Smooth muscle cell (in vitro differentiated cells): ENCODE measurements around the gene NTN5. TPM values are rescaled to one million over a fixed set of nuclear protein-coding genes. Genes with fewer than 3 reads are reported as not detected.
"Not testable (repeated sequence)": the region's sequence is repeated elsewhere in the genome, so short reads cannot be mapped to it uniquely, and the experiment has no call there.

Source experiments
- DNase-seq: peaks from one replicate; lab custom pipeline; 2025; ENCODE audit not compliant: unreplicated experiment; lab: John Stamatoyannopoulos, UW
- H2AFZ ChIP-seq: fragments of 200-600 bp; sonication (generic); 2 replicates; pipeline ENCODE4 v1.6.0; 2016; ENCODE audit warnings: antibody characterized with exemption, low read depth, mild to moderate bottlenecking
- H3F3A ChIP-seq: fragments of 200-600 bp; sonication (generic); 2 replicates; pipeline ENCODE4 v1.6.0; 2017; ENCODE audit warnings: antibody characterized with exemption, low read depth
- H3K27ac ChIP-seq: fragments of 200-600 bp; sonication (generic); 2 replicates; pipeline ENCODE4 v1.5.1; 2016; ENCODE audit warnings: low read depth, mild to moderate bottlenecking
- H3K27me3 ChIP-seq: fragments of 200-600 bp; sonication (generic); 2 replicates; pipeline ENCODE4 v1.6.1; 2016; ENCODE audit warnings: low read depth, mild to moderate bottlenecking
- H3K36me3 ChIP-seq: fragments of 200-600 bp; sonication (generic); 2 replicates; pipeline ENCODE4 v1.5.1; 2016; ENCODE audit warnings: low read depth
- H3K4me1 ChIP-seq: fragments of 200-600 bp; sonication (generic); 2 replicates; pipeline ENCODE4 v1.5.1; 2016; ENCODE audit warnings: low read depth
- H3K4me2 ChIP-seq: fragments of 200-600 bp; sonication (generic); 2 replicates; pipeline ENCODE4 v1.6.0; 2016; ENCODE audit warnings: mild to moderate bottlenecking
- H3K4me3 ChIP-seq: fragments of 200-600 bp; sonication (generic); 2 replicates; pipeline ENCODE4 v1.5.1; 2016; ENCODE audit warnings: mild to moderate bottlenecking
- H3K79me2 ChIP-seq: fragments of 200-600 bp; sonication (generic); 2 replicates; pipeline ENCODE4 v1.6.0; 2016; ENCODE audit warnings: low read depth, mild to moderate bottlenecking
- H3K9ac ChIP-seq: fragments of 200-600 bp; sonication (generic); 2 replicates; pipeline ENCODE4 v1.6.0; 2016; ENCODE audit warnings: low read depth
- H3K9me3 ChIP-seq: fragments of 200-600 bp; sonication (generic); replicated peaks from 2 replicates; pipeline ENCODE4 v1.5.1; 2016; ENCODE audit warnings: low read depth
- H4K20me1 ChIP-seq: fragments of 200-600 bp; sonication (generic); 2 replicates; pipeline ENCODE4 v1.6.0; 2016; ENCODE audit warnings: low read depth
- CTCF ChIP-seq: fragments of 200-600 bp; sonication (generic); IDR thresholded peaks from 2 replicates; pipeline ENCODE4 v1.5.1; 2017; ENCODE audit warnings: borderline replicate concordance, mild to moderate bottlenecking, antibody characterized with exemption; ENCODE audit not compliant: insufficient read depth, poor library complexity, severe bottlenecking
- WGBS: methylation state at CpG from one replicate; pipeline ENCODE4 v1.1.7; 2016; ENCODE audit warnings: low lambda C conversion rate; 5-methylcytosine and 5-hydroxymethylcytosine counted together
- polyA plus RNA-seq: library from polyadenylated mRNA; unstranded; fragments of >200 nt; fragmentation: Nextera tagmentation; extraction: Ambion mirVana; gene quantifications from 2 replicates; pipeline ENCODE4 v1.2.1, GENCODE V29; 2016
- total RNA-seq: library from RNA; depleted of rRNA; stranded (reverse); fragments of >200 nt; gene quantifications from 2 replicates; pipeline ENCODE4 v1.2.3, GENCODE V29; 2014

The NTN5 gene
- total and polyA plus RNA-seq, 2 experiments from 2014 or later, result 0.22 TPM; not detected in 1

- Histone ChIP-seq H3K9me3 (no peaks in the 10 kb centered on the region), H3K79me2 (no peaks in the 10 kb centered on the region), H3K27ac (no peak overlapping the region), H3K27me3 (no peaks in the 10 kb centered on the region), H3K4me2 (no peak overlapping the region), H3K36me3 (no peaks in the 10 kb centered on the region), H3K4me3 (no peak overlapping the region), H2AFZ (no peak overlapping the region), H3F3A (no peaks in the 10 kb centered on the region), H3K4me1 (no peaks in the 10 kb centered on the region), H3K9ac (no peak overlapping the region), H4K20me1 (no peaks in the 10 kb centered on the region)
- 98% methylated on average over 50 of the region's 50 CpGs for WGBS
- DNase-seq, result no peak
- TF ChIP-seq CTCF, result no peak
These were observed 11.1 kb downstream of the NTN5 start for GRCh38 chr19:48661711-48662090.

GRCh38 chr19:48660852-48661710 lies 11.7 kb downstream of the NTN5 start:
- Histone ChIP-seq H3K79me2 (no peaks in the 10 kb centered on the region), H3F3A (no peaks in the 10 kb centered on the region), H3K9ac (no peak overlapping the region), H3K27me3 (no peaks in the 10 kb centered on the region), H4K20me1 (no peaks in the 10 kb centered on the region), H3K4me2 (no peak overlapping the region), H2AFZ (no peak overlapping the region), H3K4me3 (no peak overlapping the region), H3K27ac (no peak overlapping the region), H3K4me1 (no peaks in the 10 kb centered on the region), H3K9me3 (no peaks in the 10 kb centered on the region), H3K36me3 (no peaks in the 10 kb centered on the region)
- DNase-seq, result no peak
- 88% methylated on average over 35 of the region's 35 CpGs for WGBS
- no peak for TF ChIP-seq CTCF

- TF ChIP-seq CTCF, result no peak
- no peak overlapping the region for H3K27ac ChIP-seq
- 86% methylated on average over 5 of the region's 5 CpGs for WGBS
- H3K27me3 ChIP-seq, result no peaks in the 10 kb centered on the region
- H3K36me3 ChIP-seq, result no peaks in the 10 kb centered on the region
- H4K20me1 ChIP-seq, result no peaks in the 10 kb centered on the region
- no peaks in the 10 kb centered on the region for H3K9me3 ChIP-seq
- no peak overlapping the region for H3K4me3 ChIP-seq
- DNase-seq, result no peak
- H3K4me2 ChIP-seq, result no peak overlapping the region
- H3K79me2 ChIP-seq, result no peaks in the 10 kb centered on the region
- no peaks in the 10 kb centered on the region for H3F3A ChIP-seq
- no peaks in the 10 kb centered on the region for H3K4me1 ChIP-seq
- no peak overlapping the region for H2AFZ ChIP-seq
- H3K9ac ChIP-seq, result no peak overlapping the region
These were observed 13.0 kb downstream of the NTN5 start for GRCh38 chr19:48659768-48660167.

GRCh38 chr19:48658483-48658882 lies 14.3 kb downstream of the NTN5 start:
- 98% methylated on average over 6 of the region's 6 CpGs for WGBS
- no peak overlapping the region for H3K27ac ChIP-seq

GRCh38 chr19:48657828-48658227 lies 15.0 kb downstream of the NTN5 start:
- DNase-seq, H3F3A ChIP-seq, H3K9me3 ChIP-seq, H3K79me2 ChIP-seq, H3K9ac ChIP-seq, H2AFZ ChIP-seq, H3K4me3 ChIP-seq, H3K36me3 ChIP-seq, H4K20me1 ChIP-seq, H3K4me1 ChIP-seq, H3K4me2 ChIP-seq, H3K27ac ChIP-seq, H3K27me3 ChIP-seq: not testable (repeated sequence)
- WGBS, result 98% methylated on average over 5 of the region's 5 CpGs

More at GRCh38 chr19:48658483-48658882, 14.3 kb downstream of the NTN5 start:
- H2AFZ ChIP-seq, result no peak overlapping the region
- no peaks in the 10 kb centered on the region for H4K20me1 ChIP-seq
- no peaks in the 10 kb centered on the region for H3F3A ChIP-seq
- H3K4me2 ChIP-seq, result no peak overlapping the region
- no peak overlapping the region for H3K9ac ChIP-seq
- TF ChIP-seq CTCF, result no peak
- no peaks in the 10 kb centered on the region for H3K27me3 ChIP-seq
- no peaks in the 10 kb centered on the region for H3K36me3 ChIP-seq
- H3K4me1 ChIP-seq, result no peaks in the 10 kb centered on the region
- no peak for DNase-seq
- H3K79me2 ChIP-seq, result no peaks in the 10 kb centered on the region
- H3K9me3 ChIP-seq, result no peaks in the 10 kb centered on the region
- H3K4me3 ChIP-seq, result no peak overlapping the region
